HG02798 (cell line): Measurements from ENCODE around the gene AOPEP.
"Not testable (repeated sequence)": the region's sequence is repeated elsewhere in the genome, so short reads cannot be mapped to it uniquely, and the experiment has no call there.

ENCODE experiments used
- ATAC-seq: cut with Tn5 transposase; IDR thresholded peaks from one replicate; pipeline ENCODE4 v1.9.1; 2021; ENCODE audit warnings: mild to moderate bottlenecking; ENCODE audit not compliant: unreplicated experiment, poor library complexity

AOPEP gene

DNA sequence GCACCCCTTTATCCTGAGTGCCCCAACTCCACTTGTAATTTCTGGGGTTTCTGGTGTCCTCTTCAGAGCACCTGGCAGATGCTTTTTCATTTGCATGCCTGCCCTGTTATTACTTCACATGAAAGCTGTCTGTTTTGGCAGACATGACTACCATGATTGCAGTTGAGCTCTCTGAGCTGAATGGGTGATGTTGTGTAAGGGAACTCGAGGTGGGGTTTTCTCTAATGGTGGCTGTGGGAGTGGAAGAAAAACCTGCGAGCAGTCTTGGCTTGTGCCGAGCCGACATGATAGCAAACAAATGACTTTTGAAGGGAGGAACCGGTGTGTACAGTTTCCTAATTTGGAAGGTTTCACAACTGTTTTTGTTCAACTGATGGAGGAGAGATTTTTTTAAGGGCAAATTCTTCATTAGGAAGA lies 196.2 kb downstream of the AOPEP start:
- no peak for ATAC-seq

DNA sequence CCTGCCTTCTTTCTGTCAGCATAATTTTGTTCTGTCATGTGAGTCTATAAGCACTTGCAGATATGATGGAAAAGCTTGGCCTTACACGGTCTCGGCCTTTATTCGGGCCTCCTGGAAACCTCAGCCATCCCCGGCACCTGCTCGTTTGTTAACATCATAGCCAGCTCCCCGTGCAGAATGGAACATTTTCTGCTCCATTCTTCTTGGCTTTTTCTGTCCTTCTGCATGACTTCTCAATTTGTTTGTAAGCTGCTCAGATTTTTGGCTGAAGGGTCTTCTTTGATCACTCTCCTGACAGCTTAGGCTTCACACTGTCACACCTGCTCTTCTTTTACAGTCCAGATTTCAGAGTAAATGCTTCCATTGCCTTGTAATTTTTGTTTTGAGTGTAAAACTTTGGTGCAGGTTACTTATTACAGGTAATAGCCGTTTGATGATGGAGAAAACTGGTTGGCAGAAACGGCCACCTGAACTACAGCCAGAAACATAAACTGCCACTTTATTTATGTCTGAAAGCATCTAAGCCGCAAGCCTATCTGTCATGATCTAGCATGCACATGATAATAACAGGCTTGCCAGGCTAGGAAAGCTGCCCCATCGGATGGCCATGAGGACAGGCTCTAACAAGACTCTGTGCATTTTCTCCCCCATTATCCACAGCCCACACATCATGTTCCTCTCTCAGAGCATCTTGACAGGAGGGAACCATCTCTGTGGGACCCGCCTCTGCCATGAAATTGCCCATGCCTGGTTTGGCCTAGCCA lies 197.0 kb downstream of the AOPEP start:
- no peak for ATAC-seq

DNA sequence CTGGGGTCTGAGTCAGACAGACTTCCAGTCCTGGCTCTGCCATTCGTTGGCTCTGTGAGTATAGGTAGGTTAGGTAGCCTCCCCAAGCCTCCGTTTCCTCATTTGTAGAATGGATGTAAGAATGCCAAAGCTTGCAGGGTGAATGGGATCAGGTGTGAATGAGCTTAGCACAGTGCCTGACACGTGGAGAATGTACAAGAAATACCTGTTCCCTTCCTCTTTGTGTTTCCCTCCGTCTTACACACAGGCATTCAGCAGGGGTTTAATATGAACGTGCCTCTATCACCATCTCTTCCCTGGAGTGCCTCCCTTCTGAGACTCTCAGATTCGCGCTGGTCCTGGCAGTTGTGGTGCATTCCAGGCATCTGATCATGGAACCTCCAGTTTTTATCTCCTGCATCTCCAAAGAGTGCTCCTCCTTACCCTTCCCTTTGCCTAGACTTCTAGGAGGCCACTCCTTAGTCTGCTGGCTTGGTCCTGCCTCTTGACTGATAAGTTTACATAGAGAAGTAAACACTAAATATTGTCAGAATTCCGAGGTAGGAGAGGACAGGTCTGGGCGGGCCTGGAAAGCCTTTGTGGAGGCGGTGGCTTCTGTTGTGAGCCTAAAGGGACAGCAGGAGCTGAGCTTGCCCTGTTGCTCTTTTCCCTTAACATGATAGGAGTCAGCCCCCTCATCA lies 199.4 kb downstream of the AOPEP start:
- ATAC-seq: no peak

DNA sequence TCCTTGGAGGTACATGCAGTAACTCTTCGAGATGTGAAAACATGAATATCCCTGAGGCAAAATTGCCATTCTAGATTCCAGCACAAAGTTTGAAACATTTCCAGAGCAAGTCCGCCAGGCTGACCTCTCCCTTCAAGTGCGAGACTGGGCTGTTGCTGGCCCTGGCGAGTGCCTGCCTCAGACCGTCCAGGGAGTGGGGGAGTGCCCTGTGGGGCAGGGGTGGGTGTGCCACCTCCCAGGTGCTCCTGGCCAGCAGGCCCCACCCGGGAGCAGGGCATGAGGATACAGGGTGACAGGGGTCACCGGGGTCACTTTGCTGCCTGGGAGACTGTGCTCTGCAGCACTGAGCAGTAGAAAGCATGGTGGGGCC lies 199.9 kb downstream of the AOPEP start:
- ATAC-seq: no peak

DNA sequence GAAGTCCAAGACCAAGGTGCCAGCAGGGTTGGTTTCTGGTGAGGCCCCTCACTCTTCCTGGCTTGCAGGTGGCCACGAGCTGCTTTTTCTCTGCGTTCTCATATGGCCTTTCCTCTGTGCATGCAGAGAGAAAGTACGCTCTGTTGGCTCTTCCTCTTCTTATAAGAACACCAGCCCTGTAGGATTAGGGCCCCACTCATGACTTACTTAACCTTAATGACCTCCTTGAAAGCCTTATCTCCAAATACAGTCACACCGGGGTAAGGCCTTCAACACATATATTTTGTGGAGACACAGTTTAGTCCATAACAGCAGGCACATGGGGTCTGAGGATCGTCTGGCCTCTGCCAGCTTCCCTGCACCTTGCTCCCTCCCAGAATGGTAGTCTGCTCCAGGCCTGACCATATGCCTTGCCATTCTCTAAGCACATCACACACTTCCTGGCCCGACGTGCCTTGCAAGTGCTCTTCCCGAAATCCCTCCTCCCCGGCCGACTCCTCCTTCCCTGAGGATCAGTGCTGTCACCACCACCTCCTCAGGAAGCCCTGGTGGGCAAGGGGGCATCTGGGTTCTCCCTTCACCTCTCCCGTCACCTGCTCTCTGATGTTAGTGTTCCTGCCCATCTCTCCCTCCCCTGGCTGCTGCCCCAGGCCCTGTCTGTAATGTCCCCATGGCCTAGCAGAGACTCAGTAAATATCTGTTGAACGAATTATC lies 200.7 kb downstream of the AOPEP start:
- ATAC-seq: no peak

DNA sequence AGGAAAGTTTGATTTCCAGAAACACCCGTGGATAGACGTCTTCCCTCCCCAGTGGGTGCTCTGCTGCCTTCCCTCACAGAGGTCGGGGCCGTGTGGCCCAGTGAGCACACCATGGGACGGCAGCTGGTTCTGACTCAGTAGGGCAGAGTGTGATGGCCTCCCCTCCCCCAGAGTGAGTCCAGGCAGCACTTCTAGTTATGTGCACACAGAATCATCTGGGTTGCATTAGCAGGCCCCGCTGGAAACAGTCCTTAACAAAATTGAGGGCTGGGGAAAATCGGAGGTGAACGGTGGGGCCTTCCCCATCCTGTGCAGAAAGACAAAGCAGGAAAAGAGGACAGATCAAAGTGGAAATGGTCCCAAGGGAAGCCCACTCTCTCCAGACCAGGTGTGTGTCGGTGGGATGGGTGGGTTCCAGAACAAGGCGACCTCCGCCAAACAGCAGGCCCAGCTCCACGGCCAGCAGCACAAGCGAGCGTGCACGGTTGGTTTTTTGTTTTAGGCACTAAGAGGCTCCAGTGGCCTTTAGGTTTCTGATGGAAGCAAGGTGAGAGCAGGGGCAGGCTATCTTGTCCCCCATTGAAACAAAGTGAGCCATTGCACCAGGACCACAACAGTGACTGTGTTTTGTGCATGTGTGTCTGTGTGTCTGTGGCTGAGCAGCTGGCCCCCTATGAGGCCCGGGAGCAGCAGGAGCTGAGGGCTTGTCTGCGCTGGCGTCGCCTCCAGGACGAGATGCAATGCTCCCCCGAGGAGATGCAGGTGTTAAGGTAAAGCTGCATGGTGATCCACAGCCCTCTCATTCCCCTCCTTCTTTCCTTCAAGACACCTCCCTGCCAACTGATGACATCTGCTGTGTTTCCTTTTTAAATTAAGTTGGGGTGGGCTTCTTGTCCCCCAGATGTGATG lies 201.5 kb downstream of the AOPEP start:
- ATAC-seq: no peak

DNA sequence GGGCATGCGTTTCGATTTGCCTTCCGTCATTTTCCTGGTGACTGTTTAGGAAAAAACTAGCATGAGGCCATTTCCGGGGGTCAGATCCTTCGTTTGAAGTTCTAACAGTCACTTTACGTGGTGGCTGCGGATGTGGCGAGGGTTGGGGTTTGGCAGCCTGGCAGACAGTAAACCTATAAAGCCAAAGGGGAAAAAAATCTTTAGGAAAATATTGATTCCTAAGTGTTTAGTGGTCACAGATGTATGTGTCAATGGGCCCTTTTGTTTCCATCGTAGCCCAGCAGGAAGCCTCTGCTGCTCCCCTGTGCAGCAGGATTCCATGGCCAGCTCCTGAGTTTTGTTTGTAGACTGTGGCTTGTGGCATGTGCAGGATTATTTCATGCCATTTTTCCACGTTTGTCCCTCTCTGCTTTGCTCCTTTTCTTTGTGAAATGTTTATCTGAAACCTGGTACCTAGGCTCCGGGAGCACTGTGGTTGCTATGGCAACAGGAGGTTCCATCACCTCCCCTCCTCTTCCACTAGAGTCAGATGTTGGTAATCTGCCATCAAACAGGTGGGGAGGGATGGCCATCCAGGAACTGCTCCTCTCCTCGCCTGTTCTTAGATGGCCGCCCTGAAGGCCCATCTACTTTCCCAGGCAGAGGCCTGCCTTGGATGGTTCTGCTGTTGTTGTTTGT lies 202.3 kb downstream of the AOPEP start:
- ATAC-seq: no peak

DNA sequence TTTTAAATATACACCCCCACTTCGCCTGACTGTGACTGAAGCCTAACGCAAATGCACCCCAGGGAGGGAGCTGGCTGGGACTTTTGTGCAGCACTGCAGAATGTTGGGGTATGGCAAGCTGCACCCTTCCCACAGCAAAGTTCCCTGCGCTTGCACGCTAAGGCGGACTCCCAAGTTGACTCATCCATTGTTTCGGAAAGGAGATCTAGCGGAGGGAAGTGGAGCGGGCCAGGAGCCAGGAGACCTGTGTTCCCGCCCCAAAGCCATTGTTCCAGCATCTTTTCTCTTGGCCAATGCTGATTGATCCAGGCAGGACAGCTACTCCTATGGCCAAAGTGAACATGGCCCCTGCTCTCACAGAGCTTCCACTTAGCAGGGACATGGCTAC lies 202.9 kb downstream of the AOPEP start:
- ATAC-seq: no peak

DNA sequence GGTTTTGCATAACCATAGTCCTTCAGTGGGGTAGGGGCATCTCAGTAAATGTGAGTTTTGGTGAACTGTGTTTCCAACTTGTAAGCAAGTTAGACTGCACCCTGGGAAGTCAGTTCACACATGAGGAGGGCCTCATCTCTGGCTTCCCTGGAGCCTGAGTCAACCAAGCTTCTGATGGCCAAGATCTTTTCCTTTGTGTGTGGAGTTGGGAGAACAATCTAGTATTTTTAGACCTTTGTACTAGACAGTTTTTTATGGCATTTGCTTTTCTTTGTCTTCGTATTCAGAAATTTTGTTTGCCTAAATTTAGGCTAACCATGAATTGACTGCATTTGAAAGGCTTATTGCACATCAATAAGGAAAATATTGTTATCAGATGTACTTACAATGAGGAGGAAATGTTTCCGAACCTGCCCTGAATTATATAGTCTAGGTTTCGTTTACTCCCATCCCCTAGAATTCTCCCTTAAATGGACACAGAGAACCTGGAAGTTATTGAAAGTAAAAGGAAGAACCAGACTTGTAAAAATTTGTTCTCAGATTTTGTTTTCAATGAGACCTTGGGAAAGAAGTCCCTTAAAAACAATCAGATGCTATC lies 204.6 kb downstream of the AOPEP start:
- ATAC-seq: no peak

DNA sequence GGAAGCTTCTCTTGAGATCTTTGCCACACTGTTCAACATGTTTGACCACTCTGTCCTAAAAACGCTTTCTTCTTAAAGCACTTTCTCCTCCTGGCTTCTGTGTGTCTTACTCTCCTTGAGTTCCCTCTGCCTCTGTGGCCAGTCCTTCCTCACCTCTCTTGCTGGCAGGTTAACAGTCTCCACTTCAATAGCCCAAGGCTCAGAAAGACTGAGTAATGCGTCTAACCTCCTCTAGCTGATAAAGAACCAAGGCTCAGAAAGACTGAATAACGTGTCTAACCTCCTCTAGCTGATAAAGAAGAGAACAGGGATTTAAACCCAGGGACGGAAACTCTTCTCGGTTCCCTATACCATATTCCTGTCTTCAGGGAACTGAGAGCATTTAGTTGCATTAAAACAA lies 205.2 kb downstream of the AOPEP start:
- no peak for ATAC-seq

DNA sequence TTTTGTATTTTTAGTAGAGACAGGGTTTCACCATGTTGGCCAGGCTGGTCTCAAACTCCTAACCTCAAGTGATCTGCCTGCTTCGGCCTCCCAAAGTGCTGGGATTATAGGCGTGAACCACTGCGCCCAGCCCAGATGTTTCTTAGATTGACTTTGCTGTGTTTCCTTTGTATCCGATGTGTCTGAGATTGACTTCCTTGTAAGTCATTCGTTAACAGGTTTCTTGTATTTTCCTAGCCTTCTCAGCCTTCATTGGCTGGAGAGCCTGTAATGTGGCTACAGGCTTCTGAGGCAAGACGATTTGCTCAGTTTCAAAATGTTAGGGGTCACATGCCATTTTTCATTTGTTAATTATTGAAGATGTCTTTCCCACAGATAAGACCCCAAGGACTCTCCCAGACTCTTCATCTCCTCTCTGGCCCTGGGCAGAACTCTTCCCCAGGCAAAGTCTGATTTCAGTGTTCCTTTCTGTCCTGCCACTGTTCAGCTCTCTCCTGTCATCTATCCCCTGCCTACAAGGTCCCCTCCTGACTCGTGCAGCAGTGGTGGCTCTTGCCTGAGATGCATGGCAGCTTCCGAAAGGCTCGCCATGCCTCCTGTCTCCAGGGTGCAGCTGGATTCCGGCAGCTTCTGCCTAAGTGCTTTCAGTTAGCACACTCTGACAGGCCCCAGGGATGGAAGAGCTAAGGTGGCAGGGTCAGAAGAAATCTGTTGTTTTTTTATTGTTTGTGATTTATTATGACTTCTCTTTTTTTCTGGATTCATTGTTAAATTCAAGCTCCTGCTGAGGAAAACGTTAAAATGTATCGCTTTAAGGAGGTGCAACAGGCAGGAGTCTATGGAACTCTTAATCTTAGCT lies 206.4 kb downstream of the AOPEP start:
- no peak for ATAC-seq

DNA sequence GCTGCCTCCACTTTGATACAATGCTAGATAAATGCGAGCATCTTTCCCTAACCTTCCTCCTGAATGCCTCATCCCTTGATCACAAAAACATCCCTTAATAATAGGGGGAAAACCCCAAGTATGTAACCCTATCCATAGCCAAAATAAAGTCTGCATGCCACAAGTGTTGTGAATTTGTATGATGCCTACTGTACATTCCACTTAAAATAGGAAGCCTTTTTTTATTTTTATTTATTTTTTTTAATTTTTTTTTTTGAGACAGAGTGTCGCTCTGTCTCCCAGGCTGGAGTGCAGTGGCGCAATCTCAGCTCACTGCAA lies 207.0 kb downstream of the AOPEP start:
- no peak for ATAC-seq

DNA sequence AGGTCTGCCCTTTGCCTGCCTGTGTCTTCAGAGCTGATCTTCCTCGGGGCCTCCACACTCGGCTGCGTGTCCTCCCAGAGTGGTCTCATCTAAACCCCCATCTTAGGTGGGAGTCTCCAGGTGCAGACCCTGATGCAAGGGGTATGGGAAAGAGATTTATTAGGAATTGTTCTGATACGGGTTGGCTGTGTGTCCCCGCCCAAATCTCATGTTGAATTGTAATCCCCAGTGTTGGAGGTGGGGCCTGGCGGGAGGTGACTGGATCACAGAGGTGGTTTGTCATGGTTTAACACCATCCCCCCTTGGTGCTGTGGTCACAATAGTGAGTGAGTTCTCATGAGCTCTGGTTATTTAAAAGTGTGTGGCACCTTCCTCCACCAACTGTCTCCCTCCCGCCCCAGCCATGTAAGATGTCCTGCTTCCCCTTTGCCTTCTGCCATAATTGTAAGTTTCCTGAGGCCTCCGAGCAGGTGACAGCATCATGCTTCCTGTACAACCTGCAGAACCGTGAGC lies 208.4 kb downstream of the AOPEP start:
- no peak for ATAC-seq

DNA sequence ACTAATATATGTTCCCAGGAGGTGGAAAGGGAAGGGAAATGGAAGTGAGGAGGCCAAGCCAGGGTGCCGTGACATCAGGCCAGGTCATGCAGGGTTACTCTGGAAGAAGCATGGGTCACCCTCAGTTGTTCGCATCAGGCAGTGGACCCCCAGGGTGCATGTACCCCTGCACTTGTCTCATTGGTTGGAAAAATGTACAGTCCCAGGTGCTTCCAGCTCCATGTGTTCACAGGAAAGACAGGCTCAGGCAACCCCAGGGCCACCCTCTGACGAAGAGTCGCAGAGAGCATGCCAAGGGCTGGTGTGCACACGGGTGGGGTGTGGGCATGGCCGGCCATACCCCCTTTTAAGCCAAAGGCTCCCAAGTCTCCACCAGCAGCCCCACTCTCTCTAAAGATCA lies 208.9 kb downstream of the AOPEP start:
- no peak for ATAC-seq

DNA sequence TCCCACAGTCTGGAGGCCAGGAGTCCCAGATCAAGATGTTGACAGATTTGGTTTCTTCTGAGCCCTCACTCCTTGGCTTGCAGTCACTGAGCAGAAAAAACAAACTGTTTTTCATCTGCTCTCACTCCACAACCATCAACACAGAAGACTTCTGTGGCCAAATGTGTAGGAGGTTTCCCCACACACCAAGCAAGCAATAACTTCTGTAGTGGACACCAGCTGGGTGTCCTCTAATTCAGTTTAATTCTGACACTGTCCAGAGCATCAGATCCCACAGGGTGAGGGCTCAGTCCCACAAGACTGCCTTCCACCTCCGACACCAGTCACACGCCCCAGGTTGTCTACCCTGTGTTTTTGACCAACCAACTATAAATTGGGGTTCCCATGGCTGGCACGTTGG lies 209.9 kb downstream of the AOPEP start:
- ATAC-seq: no peak

DNA sequence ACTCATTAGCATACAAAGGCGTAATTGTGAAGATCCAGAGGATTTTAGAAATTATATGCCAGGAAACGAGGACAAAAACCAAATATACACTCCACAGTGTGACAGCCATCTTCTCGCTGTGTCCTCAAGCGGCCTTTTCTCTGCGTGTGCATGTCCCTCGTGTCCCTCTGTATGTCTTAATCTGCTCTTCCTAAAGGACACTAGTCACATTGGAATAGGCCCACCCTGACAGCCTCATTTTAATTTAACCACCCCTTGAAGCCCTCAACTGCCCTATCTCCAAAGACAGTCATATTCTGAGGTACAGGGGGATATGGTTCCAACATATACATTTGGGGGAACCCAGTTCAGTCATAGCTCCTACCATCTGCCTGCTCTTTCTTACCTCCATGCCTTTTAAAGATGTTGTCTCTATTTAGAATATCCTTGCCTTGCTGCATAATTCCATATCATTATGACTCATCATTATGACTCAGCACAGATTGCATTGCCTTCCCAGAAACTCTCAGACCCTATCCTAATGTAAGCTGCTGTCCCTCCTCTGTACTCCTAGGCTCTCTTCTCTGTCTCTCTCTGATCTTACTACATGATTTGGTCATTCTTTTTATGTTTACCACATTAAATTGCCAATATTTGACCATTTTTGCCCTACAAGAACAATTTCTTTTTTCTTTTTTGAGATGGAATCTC lies 210.9 kb downstream of the AOPEP start:
- no peak for ATAC-seq

DNA sequence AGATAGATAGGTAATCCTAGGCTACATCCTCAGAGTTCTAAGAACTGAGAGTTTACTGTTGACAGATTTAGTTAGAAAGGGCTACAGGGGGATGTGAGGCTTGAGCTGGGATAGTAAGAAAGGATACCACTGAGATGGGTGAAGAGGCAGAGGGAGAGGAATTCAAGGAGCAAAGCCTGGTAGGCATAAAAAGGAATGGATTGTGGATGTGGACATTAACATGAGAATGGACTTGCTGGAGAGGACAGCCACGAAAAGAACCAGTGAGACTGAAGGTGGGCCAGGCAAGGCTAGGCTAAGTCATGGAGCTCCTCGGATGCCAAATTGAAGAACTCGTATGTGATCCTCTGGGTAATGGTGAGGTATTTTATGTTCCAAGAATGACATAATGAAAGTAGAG lies 211.9 kb downstream of the AOPEP start:
- ATAC-seq: no peak

DNA sequence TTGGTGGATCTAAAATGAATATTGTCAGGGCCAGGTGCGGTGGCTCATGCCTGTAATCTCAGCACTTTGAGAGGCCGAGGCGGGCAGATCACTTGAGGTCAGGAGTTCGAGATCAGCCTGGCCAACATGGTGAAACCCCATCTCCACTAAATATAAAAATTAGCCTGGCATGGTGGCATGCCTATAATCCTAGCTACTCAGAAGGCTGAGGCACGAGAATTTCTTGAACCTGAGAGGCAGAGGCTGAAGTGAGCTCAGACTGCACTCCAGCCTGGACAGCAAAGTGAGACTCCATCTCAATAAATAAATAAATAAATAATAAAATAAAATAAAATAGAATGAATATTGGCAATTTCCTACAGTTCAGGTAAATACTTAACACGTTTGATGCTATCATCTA lies 213.8 kb downstream of the AOPEP start:
- not testable (repeated sequence) for ATAC-seq
